OCI-LY7 (cell line): ENCODE data around the gene ABHD1. TPM values are rescaled to one million over a fixed set of nuclear protein-coding genes. Genes with fewer than 3 reads are reported as not detected.
"Not testable (repeated sequence)": the region's sequence is repeated elsewhere in the genome, so short reads cannot be mapped to it uniquely, and the experiment has no call there.

ENCODE experiments used
- BruUV-seq: library from RNA; stranded (reverse); fragments of 400-500 nt; replicated peaks from 2 replicates; lab custom pipeline; 2021; lab: Mats Ljungman, UMichigan
- CTCF ChIA-PET: fragments of 300-600 bp; sonication (Branson Sonifier 250); formaldehyde crosslinking; loops from one replicate; lab custom pipeline; 2022; ENCODE audit warnings: antibody characterized with exemption; ENCODE audit not compliant: unreplicated experiment; lab: Charles Lee
- POLR2A ChIA-PET: fragments of 300-600 bp; sonication (Branson Sonifier 250); formaldehyde crosslinking; loops from one replicate; lab custom pipeline; 2022; ENCODE audit warnings: antibody characterized with exemption; lab: Charles Lee
- DNase-seq: peaks from one replicate; pipeline ENCODE4 v3.0.0-alpha.2; 2015; ENCODE audit warnings: low spot score
- H2AFZ ChIP-seq: fragments of 200-600 bp; sonication (generic), shearing (Covaris generic); 2 replicates; pipeline ENCODE4 v1.6.1; 2014; ENCODE audit warnings: mild to moderate bottlenecking, antibody characterized with exemption, low read length, moderate library complexity
- H3K27ac ChIP-seq: fragments of 200-600 bp; sonication (generic); 2 replicates; pipeline ENCODE4 v1.5.1; 2014; ENCODE audit warnings: mixed run types, low read depth, mild to moderate bottlenecking, moderate library complexity, low read length, inconsistent platforms; ENCODE audit not compliant: poor library complexity, severe bottlenecking
- H3K36me3 ChIP-seq: fragments of 200-600 bp; sonication (generic); 2 replicates; pipeline ENCODE4 v1.6.1; 2014; ENCODE audit warnings: mild to moderate bottlenecking, antibody characterized with exemption, low read length, moderate library complexity, mixed read lengths; ENCODE audit not compliant: insufficient read depth
- H3K4me1 ChIP-seq: fragments of 200-600 bp; sonication (generic); 2 replicates; pipeline ENCODE4 v1.5.1; 2014; ENCODE audit warnings: mild to moderate bottlenecking, low read length; ENCODE audit not compliant: insufficient read depth, poor library complexity, severe bottlenecking
- H3K4me2 ChIP-seq: fragments of 200-600 bp; sonication (generic); 2 replicates; pipeline ENCODE4 v1.6.1; 2014; ENCODE audit warnings: mild to moderate bottlenecking, low read length
- H3K4me3 ChIP-seq: fragments of 200-600 bp; sonication (generic); 2 replicates; pipeline ENCODE4 v1.5.1; 2014; ENCODE audit warnings: mild to moderate bottlenecking, low read depth, low read length; ENCODE audit not compliant: poor library complexity, severe bottlenecking
- H3K79me2 ChIP-seq: fragments of 200-600 bp; sonication (generic); 2 replicates; pipeline ENCODE4 v1.6.1; 2016; ENCODE audit warnings: low read depth, mild to moderate bottlenecking, low read length, moderate library complexity, mixed read lengths; ENCODE audit not compliant: insufficient read depth
- H3K9me2 ChIP-seq: fragments of 200-600 bp; sonication (generic); 2 replicates; pipeline ENCODE4 v1.6.1; 2016; ENCODE audit warnings: mild to moderate bottlenecking, low read length, mixed read lengths; ENCODE audit not compliant: insufficient read depth
- H3K9me3 ChIP-seq: fragments of 200-600 bp; sonication (generic); 2 replicates; pipeline ENCODE4 v1.6.1; 2014; ENCODE audit warnings: mild to moderate bottlenecking, mixed run types, low read length, mixed read lengths
- H4K20me1 ChIP-seq: fragments of 200-600 bp; sonication (generic); 2 replicates; pipeline ENCODE4 v1.6.1; 2014; ENCODE audit warnings: mild to moderate bottlenecking, antibody characterized with exemption, low read length, moderate library complexity, mixed read lengths; ENCODE audit not compliant: insufficient read depth
- CTCF ChIP-seq: fragments of 200-600 bp; sonication (generic); conservative IDR thresholded peaks from 2 replicates; pipeline ENCODE4 v1.5.1; 2014; ENCODE audit warnings: mild to moderate bottlenecking, antibody characterized with exemption, low read length, moderate library complexity, mixed read lengths
- EZH2phosphoT487 ChIP-seq: fragments of 200-600 bp; sonication (generic); IDR thresholded peaks from 2 replicates; pipeline ENCODE4 v1.6.1; 2018; ENCODE audit warnings: low read depth, borderline replicate concordance, mild to moderate bottlenecking, mixed run types, antibody characterized with exemption, low read length, moderate library complexity, mixed read lengths
- intact Hi-C: fragments of 100-400 bp; cut with micrococcal nuclease; formaldehyde crosslinking; loops from one replicate; pipeline ENCODE4 v1.10.0; 2022; ENCODE audit not compliant: unreplicated experiment
- total RNA-seq, 2 experiments: library from RNA; depleted of rRNA in 1 of 2; stranded (reverse); fragments of >200 nt in 1 of 2; shearing (Covaris generic) in 1 of 2; gene quantifications; 2 replicates each; pipeline ENCODE4 v1.2.3, GENCODE V29; 2014 to 2022

Gene ABHD1
- total RNA-seq, 2 experiments from 2014 or later: not detected

DNA sequence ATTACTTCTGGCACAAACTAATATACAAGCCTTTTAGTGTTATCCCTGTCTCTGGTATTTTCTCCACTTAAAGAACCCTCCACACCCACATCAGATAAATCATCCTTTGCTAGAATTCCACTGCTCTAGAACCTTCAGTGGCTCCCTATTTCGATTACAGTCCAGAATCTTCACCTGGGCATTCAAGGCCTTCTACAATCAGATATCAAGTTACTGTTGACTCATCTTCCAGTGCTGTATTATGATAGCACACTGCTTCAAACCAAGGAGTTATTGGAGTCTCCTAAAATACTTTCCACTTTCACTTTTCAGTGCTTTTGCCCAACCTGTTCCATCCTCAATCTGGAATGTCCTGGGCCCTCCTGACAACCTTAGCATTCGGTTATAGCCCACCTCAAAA is 8.1 kb upstream of the ABHD1 start:
- H3K4me3 ChIP-seq: no peak overlapping the region
- TF ChIP-seq EZH2phosphoT487: no peak
- no peak for TF ChIP-seq CTCF
- intact Hi-C loops: no loop called here
- ChIA-PET CTCF (no interaction called here), POLR2A (interaction anchor here (0.6 to 0.9 kb wide), 3 partner anchors 21 to 275 kb away, joined by 3 to 5 read pairs (median 3); no protein-coding TSS in a partner anchor)
- H3K4me2 ChIP-seq: no peak overlapping the region
- H3K4me1 ChIP-seq: no peaks in the 10 kb centered on the region
- H3K9me3 ChIP-seq: no peaks in the 10 kb centered on the region
- DNase-seq: no peak
- H3K36me3 ChIP-seq: no peaks in the 10 kb centered on the region
- H3K9me2 ChIP-seq: no peaks in the 10 kb centered on the region
- no peak overlapping the region for H3K27ac ChIP-seq
- no peak overlapping the region for H2AFZ ChIP-seq
- H4K20me1 ChIP-seq: no peaks in the 10 kb centered on the region
- no TSS peak for BruUV-seq
- no peaks in the 10 kb centered on the region for H3K79me2 ChIP-seq

GRCh38 chr2:27117995-27118524 is 5.6 kb upstream of the ABHD1 start:
- H3K36me3 ChIP-seq: no peaks in the 10 kb centered on the region
- no peaks in the 10 kb centered on the region for H4K20me1 ChIP-seq
- no TSS peak for BruUV-seq
- DNase-seq: no peak
- no peaks in the 10 kb centered on the region for H3K79me2 ChIP-seq
- no peak overlapping the region for H3K27ac ChIP-seq
- H3K4me1 ChIP-seq: no peaks in the 10 kb centered on the region
- CTCF ChIA-PET: no interaction called here
- POLR2A ChIA-PET: no interaction called here
- TF ChIP-seq CTCF (no peak), EZH2phosphoT487 (0 out of 2 replicates have a peak, but pooled peaks have one; percentile 73)
- intact Hi-C loops: no loop called here
- H3K9me3 ChIP-seq: no peaks in the 10 kb centered on the region
- no peaks in the 10 kb centered on the region for H3K9me2 ChIP-seq
- peak overlapping the region; percentile 15; the same call in 1 of the 2 replicates for H3K4me2 ChIP-seq
- H2AFZ ChIP-seq: no peak overlapping the region
- no peak overlapping the region for H3K4me3 ChIP-seq

DNA sequence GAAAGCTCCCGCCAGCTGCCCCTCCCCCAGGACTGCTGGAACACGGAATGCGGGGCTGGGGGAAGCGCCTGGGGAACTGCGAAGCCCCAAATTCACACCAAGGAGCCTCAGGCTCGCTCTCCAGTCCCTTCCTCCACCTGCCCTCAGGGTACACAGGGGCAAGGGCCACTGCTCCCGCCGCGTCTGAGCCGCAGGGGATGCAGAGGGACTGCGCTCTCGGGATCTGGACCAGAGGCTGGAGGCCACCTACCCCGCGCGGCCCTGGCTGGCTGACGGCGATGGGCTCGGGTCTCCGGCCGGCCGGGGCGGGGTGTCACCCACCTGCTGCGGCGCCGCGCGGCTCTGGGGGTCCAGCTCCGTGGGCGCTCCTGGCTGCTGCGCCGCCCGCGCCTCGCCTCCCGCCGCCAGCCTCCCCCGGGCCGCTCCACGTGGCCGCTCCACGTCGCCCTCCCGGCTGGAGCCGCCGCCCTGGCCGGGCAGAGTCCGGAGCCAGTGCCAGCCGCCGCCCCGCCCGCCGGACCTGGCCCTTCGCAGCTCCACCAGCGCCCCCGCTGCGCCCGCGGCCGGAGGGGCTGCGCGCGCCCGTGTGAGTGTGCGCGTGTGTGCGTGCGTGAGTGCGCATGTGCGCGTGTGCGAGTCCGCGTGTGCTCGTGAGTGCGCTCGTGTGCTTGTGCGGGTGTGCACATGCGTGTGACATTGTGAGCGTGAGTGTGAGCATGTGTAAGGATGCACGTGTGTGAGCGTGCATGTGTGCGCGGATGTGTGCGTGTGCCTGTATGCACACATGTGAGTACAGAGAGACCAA is 4.9 kb upstream of the ABHD1 start, which contains the start of gene CGREF1:
Gene CGREF1, minus strand, starts transcription at position 604 of the 805 bp plus-strand sequence. CDS start 14,762 bp downstream, outside the sequence.
- Histone ChIP-seq H3K4me3 (no peak within 1 kb of the TSS), H3K27ac (no peak within 1 kb of the TSS), H3K9me2 (no peaks in the 10 kb centered on the region), H2AFZ (no peak within 1 kb of the TSS), H3K9me3 (no peaks in the 10 kb centered on the region), H3K79me2 (no peaks in the 10 kb centered on the region), H4K20me1 (no peaks in the 10 kb centered on the region), H3K4me1 (no peaks in the 10 kb centered on the region), H3K36me3 (no peaks in the 10 kb centered on the region), H3K4me2 (peak within 1 kb of the TSS; percentile 15; the same call in 1 of the 2 replicates)
- no peak for DNase-seq
- no TSS peak for BruUV-seq
- POLR2A ChIA-PET: no interaction called here
- intact Hi-C loops: no loop called here
- TF ChIP-seq CTCF (no peak), EZH2phosphoT487 (no peak)
- CTCF ChIA-PET: no interaction called here

GRCh38 chr2:27119330-27119670 is 4.3 kb upstream of the ABHD1 start:
- H3K4me2 ChIP-seq, DNase-seq, POLR2A ChIA-PET, CTCF ChIA-PET, H3K27ac ChIP-seq, H3K4me1 ChIP-seq, H3K36me3 ChIP-seq, H4K20me1 ChIP-seq, intact Hi-C loops, BruUV-seq, H3K9me3 ChIP-seq, H3K79me2 ChIP-seq, H3K4me3 ChIP-seq, H2AFZ ChIP-seq, H3K9me2 ChIP-seq: not testable (repeated sequence)
